ENCODE data around the gene ZNF691.

Gene ZNF691

DNA sequence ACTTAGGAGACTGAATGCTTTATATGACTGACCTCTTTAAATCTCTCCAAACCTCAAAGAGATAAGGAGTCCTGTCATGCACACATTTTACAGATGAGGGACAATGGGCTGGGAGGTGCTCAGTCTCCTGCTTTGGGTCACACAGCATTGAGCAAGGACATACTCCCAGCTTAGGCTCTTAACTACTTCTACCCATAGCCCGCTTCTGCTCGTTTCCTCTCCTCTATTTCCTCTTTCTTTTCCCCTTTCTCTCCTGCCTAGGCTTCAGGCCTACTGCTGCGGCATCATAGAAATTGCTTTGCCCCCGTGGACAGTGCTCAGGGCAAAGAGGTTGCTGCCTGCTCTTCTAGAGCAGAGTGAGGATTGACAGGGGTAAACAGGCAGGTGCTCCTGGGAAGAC lies 12.4 kb upstream of the ZNF691 start:
- Histone ChIP-seq H3K27ac (ENCODE audit: low read depth, low read length, severe bottlenecking) (no peak overlapping the region), H3K36me3 (ENCODE audit: control insufficient read depth, insufficient read depth, low read length) (no peaks in the 10 kb centered on the region), H3K4me3 (ENCODE audit: extremely low read depth, insufficient read depth, low read length, poor library complexity, severe bottlenecking) (no peak overlapping the region), H3K4me1 (ENCODE audit: control insufficient read depth, insufficient read depth, low read length, poor library complexity, severe bottlenecking) (no peaks in the 10 kb centered on the region), H3K9me3 (ENCODE audit: control insufficient read depth, low read length) (no peaks in the 10 kb centered on the region)
- 92 to 97% methylated on average over 2 to 4 of the region's 4 CpGs for WGBS, 2 experiments (ENCODE audit: insufficient coverage in 2 of 2)

DNA sequence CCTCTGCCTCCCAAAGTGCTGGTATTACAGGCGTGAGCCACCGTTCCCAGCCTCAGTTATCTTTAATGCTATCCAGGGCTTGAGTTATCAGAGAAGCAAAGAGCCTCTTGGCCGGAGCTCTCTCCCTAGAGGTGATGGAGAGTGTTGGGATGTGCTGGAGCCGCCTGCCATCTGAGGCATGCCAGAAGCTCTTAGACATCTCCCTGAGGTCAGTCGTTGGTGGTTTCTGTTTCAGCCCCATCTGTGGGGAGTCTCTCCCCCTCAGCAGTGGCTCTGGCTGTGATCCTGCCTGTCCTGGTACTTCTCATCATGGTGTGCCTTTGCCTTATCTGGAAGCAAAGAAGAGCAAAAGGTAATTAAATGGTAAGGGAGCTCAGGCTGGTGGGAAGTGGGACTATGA lies 11.6 kb upstream of the ZNF691 start:
- H3K4me1 ChIP-seq (ENCODE audit: control insufficient read depth, insufficient read depth, low read length, poor library complexity, severe bottlenecking): no peaks in the 10 kb centered on the region
- 90 to 93% methylated on average over 3 to 4 of the region's 5 CpGs for WGBS, 2 experiments (ENCODE audit: insufficient coverage in 2 of 2)
- no peak overlapping the region for H3K27ac ChIP-seq (ENCODE audit: low read depth, low read length, severe bottlenecking)
- H3K9me3 ChIP-seq (ENCODE audit: control insufficient read depth, low read length): no peaks in the 10 kb centered on the region
- no peaks in the 10 kb centered on the region for H3K36me3 ChIP-seq (ENCODE audit: control insufficient read depth, insufficient read depth, low read length)
- H3K4me3 ChIP-seq (ENCODE audit: extremely low read depth, insufficient read depth, low read length, poor library complexity, severe bottlenecking): no peak overlapping the region

- no peak overlapping the region for H3K4me3 ChIP-seq (ENCODE audit: extremely low read depth, insufficient read depth, low read length, poor library complexity, severe bottlenecking)
- WGBS, 2 experiments (ENCODE audit: insufficient coverage in 2 of 2): 67 to 100% methylated on average over 1 of the region's 2 CpGs
- H3K36me3 ChIP-seq (ENCODE audit: control insufficient read depth, insufficient read depth, low read length): no peaks in the 10 kb centered on the region
- no peak overlapping the region for H3K27ac ChIP-seq (ENCODE audit: low read depth, low read length, severe bottlenecking)
- H3K4me1 ChIP-seq (ENCODE audit: control insufficient read depth, insufficient read depth, low read length, poor library complexity, severe bottlenecking): no peaks in the 10 kb centered on the region
- H3K9me3 ChIP-seq (ENCODE audit: control insufficient read depth, low read length): no peaks in the 10 kb centered on the region
These were observed 11.0 kb upstream of the ZNF691 start for GRCh38 chr1:42835422-42835821.

DNA sequence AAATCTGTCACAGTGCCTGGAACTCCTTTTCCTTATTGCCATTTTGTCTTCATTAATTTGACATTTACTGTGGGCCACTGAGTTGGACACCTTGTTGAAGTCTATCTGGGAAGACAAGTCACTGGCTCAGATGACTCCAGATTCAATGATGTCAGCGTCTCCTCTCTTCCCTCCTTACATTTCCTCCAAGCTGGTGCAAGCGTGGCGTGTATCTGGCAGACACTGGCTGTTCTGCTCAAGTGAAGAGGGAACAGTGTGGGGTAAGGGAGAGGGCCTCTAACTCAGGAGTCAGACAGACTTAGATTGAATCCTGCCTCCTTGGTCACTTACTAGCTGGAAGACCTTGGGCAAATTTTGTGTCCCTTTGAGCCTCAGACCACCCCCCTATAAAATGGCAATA lies 8.7 kb upstream of the ZNF691 start:
- no peaks in the 10 kb centered on the region for H3K9me3 ChIP-seq (ENCODE audit: control insufficient read depth, low read length)
- H3K4me3 ChIP-seq (ENCODE audit: extremely low read depth, insufficient read depth, low read length, poor library complexity, severe bottlenecking): no peak overlapping the region
- H3K27ac ChIP-seq (ENCODE audit: low read depth, low read length, severe bottlenecking): no peak overlapping the region
- no peaks in the 10 kb centered on the region for H3K4me1 ChIP-seq (ENCODE audit: control insufficient read depth, insufficient read depth, low read length, poor library complexity, severe bottlenecking)
- H3K36me3 ChIP-seq (ENCODE audit: control insufficient read depth, insufficient read depth, low read length): no peaks in the 10 kb centered on the region
- 100% methylated on average over 1 to 2 of the region's 3 CpGs for WGBS, 2 experiments (ENCODE audit: insufficient coverage in 2 of 2)

DNA sequence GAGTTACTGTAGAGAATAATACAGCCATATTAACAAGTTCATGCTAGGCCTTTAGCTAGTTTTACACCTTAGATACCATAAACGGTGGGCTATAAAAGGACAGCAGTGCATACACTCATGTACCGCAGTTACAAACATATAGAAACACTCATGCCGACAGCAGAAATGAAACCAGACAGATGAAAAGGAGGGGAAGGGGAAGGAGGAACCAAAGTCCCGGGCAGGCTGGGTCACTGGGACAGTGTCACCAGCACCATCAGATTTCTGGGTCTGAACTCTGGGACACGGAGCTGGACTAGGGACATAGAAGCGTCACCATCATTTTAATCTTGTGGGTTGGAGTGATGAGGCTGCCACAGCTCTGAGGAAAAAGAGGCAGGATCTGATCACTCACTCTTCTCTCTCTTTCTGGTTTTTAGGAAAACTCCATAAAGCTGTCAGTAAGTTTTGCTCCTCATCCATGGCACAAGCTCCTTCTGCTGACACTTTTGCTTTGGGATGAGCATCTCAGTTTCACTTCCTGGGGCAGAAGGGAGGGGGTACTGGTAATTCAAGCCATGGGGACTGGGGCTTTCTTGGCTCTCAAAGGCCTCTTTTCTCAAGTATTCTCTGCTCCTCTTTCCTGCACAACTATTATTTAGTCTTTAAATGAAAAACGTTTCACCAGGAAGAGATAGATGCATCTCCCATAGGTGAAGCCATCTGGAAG lies 7.8 kb upstream of the ZNF691 start:
- Histone ChIP-seq H3K36me3 (ENCODE audit: control insufficient read depth, insufficient read depth, low read length) (no peaks in the 10 kb centered on the region), H3K4me1 (ENCODE audit: control insufficient read depth, insufficient read depth, low read length, poor library complexity, severe bottlenecking) (no peaks in the 10 kb centered on the region), H3K27ac (ENCODE audit: low read depth, low read length, severe bottlenecking) (no peak overlapping the region), H3K4me3 (ENCODE audit: extremely low read depth, insufficient read depth, low read length, poor library complexity, severe bottlenecking) (no peak overlapping the region), H3K9me3 (ENCODE audit: control insufficient read depth, low read length) (no peaks in the 10 kb centered on the region)
- 90 to 100% methylated on average over 6 to 7 of the region's 7 CpGs for WGBS, 2 experiments (ENCODE audit: insufficient coverage in 2 of 2)

- WGBS, 2 experiments (ENCODE audit: insufficient coverage in 2 of 2): 89% methylated on average over 3 of the region's 3 CpGs; no CpG with 5 or more reads in 1 of the 2 experiments
- Histone ChIP-seq H3K4me1 (ENCODE audit: control insufficient read depth, insufficient read depth, low read length, poor library complexity, severe bottlenecking) (no peaks in the 10 kb centered on the region), H3K27ac (ENCODE audit: low read depth, low read length, severe bottlenecking) (no peak overlapping the region), H3K4me3 (ENCODE audit: extremely low read depth, insufficient read depth, low read length, poor library complexity, severe bottlenecking) (no peak overlapping the region), H3K36me3 (ENCODE audit: control insufficient read depth, insufficient read depth, low read length) (no peaks in the 10 kb centered on the region), H3K9me3 (ENCODE audit: control insufficient read depth, low read length) (no peaks in the 10 kb centered on the region)
These were observed 5.4 kb upstream of the ZNF691 start for GRCh38 chr1:42841010-42841409.

DNA sequence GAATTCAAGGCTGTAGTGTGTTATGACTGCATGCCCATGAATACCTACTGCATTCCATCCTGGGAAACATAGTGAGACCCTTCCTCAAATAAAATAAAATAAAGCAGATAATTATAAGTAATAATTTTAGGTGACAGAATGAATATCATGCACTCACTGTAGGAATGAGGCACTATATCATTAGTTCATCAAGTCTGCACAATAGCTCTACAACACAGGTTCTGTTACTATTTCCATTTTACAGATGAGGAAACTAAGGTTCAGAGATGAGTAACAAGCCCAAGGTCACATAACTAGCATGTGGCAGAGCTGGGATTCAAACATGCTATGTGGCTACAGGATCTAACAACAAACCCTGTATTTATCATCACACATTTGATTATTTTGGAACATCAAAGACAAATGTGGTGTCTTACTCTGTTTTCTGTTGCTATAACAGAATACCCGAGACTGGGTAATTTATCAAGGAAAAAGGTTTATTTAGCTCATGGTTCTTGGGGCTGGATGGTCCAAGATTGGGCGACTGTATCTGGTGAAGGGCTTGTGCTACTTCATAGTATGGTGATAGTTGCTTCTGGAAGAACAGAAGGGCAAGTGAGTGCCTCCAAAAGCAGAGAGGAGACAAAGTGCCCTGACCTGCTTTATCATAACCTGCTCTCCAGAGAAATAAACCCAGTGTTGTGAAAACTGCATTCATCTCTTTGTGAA lies 4.8 kb upstream of the ZNF691 start:
- no peak overlapping the region for H3K27ac ChIP-seq (ENCODE audit: low read depth, low read length, severe bottlenecking)
- WGBS, 2 experiments (ENCODE audit: insufficient coverage in 2 of 2): 83 to 100% methylated on average over 2 of the region's 2 CpGs
- H3K4me1 ChIP-seq (ENCODE audit: control insufficient read depth, insufficient read depth, low read length, poor library complexity, severe bottlenecking): no peaks in the 10 kb centered on the region
- no peak overlapping the region for H3K4me3 ChIP-seq (ENCODE audit: extremely low read depth, insufficient read depth, low read length, poor library complexity, severe bottlenecking)
- H3K9me3 ChIP-seq (ENCODE audit: control insufficient read depth, low read length): no peaks in the 10 kb centered on the region
- H3K36me3 ChIP-seq (ENCODE audit: control insufficient read depth, insufficient read depth, low read length): no peaks in the 10 kb centered on the region

GRCh38 chr1:42844592-42845140 lies 1.7 kb upstream of the ZNF691 start:
- Histone ChIP-seq H3K36me3 (ENCODE audit: control insufficient read depth, insufficient read depth, low read length) (peaks cover 19% of the 10 kb centered on the region), H3K4me1 (ENCODE audit: control insufficient read depth, insufficient read depth, low read length, poor library complexity, severe bottlenecking) (peaks cover 12% of the 10 kb centered on the region), H3K4me3 (ENCODE audit: extremely low read depth, insufficient read depth, low read length, poor library complexity, severe bottlenecking) (no peak overlapping the region), H3K27ac (ENCODE audit: low read depth, low read length, severe bottlenecking) (no peak overlapping the region), H3K9me3 (ENCODE audit: control insufficient read depth, low read length) (no peaks in the 10 kb centered on the region)
- 98 to 100% methylated on average over 2 to 3 of the region's 4 CpGs for WGBS, 2 experiments (ENCODE audit: insufficient coverage in 2 of 2)

GRCh38 chr1:42845193-42845592 lies 1.2 kb upstream of the ZNF691 start:
- WGBS, 2 experiments (ENCODE audit: insufficient coverage in 2 of 2): no CpG with 5 or more reads among the region's 1 CpG
- Histone ChIP-seq H3K4me1 (ENCODE audit: control insufficient read depth, insufficient read depth, low read length, poor library complexity, severe bottlenecking) (peaks cover 12% of the 10 kb centered on the region), H3K9me3 (ENCODE audit: control insufficient read depth, low read length) (no peaks in the 10 kb centered on the region), H3K36me3 (ENCODE audit: control insufficient read depth, insufficient read depth, low read length) (peaks cover 24% of the 10 kb centered on the region), H3K27ac (ENCODE audit: low read depth, low read length, severe bottlenecking) (no peak overlapping the region), H3K4me3 (ENCODE audit: extremely low read depth, insufficient read depth, low read length, poor library complexity, severe bottlenecking) (no peak overlapping the region)

DNA sequence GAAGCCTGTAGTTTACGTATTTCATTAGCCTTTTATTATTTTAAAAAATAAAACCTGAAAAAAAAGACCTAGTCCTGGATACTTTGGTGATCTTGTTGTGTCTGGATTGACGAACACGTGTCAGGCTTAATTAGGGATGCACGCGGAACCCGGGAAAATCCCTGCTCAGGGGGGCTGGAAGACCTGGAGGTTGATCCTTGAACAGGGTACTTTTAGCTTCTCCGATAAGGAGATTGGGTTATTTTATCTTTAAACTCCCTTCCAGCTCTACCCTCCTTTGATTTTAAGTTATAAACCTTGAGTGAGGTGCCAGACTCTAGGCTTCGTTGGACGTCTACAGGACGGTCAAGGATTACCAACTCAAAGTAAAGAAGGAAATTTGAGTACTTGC lies 552 bp upstream of the ZNF691 start:
- H3K27ac ChIP-seq (ENCODE audit: low read depth, low read length, severe bottlenecking): no peak overlapping the region
- 10 to 14% methylated on average over 4 to 5 of the region's 10 CpGs for WGBS, 2 experiments (ENCODE audit: insufficient coverage in 2 of 2)

GRCh38 chr1:42847111-42847595 lies 740 bp downstream of the ZNF691 start:
- Histone ChIP-seq H3K4me1 (ENCODE audit: control insufficient read depth, insufficient read depth, low read length, poor library complexity, severe bottlenecking) (peaks cover 12% of the 10 kb centered on the region), H3K27ac (ENCODE audit: low read depth, low read length, severe bottlenecking) (no peak overlapping the region), H3K9me3 (ENCODE audit: control insufficient read depth, low read length) (no peaks in the 10 kb centered on the region), H3K36me3 (ENCODE audit: control insufficient read depth, insufficient read depth, low read length) (peaks cover 44% of the 10 kb centered on the region), H3K4me3 (ENCODE audit: extremely low read depth, insufficient read depth, low read length, poor library complexity, severe bottlenecking) (peak overlapping the region; percentile 61)
- 10 to 16% methylated on average over 5 of the region's 6 CpGs for WGBS, 2 experiments (ENCODE audit: insufficient coverage in 2 of 2)

More for the DNA sequence above, 552 bp upstream of the ZNF691 start:
- Histone ChIP-seq H3K36me3 (ENCODE audit: control insufficient read depth, insufficient read depth, low read length) (peaks cover 31% of the 10 kb centered on the region), H3K4me3 (ENCODE audit: extremely low read depth, insufficient read depth, low read length, poor library complexity, severe bottlenecking) (peak overlapping the region; percentile 61), H3K4me1 (ENCODE audit: control insufficient read depth, insufficient read depth, low read length, poor library complexity, severe bottlenecking) (peaks cover 12% of the 10 kb centered on the region), H3K9me3 (ENCODE audit: control insufficient read depth, low read length) (no peaks in the 10 kb centered on the region)

Data from mesodermal cell (in vitro differentiated cells).